Ishikawa (cell line): ENCODE results near the gene MGAT4D.

Source experiments
- CEBPB ChIP-seq: IDR thresholded peaks from 2 replicates; pipeline ENCODE4 v1.6.1; 2012
- EGR1 ChIP-seq: IDR thresholded peaks from 2 replicates; pipeline ENCODE4 v1.6.1; 2012
- EP300 ChIP-seq: IDR thresholded peaks from 2 replicates; pipeline ENCODE4 v1.6.1; 2012; ENCODE audit warnings: borderline replicate concordance
- FOXM1 ChIP-seq: IDR thresholded peaks from 2 replicates; pipeline ENCODE4 v1.6.1; 2012; ENCODE audit warnings: low read depth, borderline replicate concordance
- MAX ChIP-seq: IDR thresholded peaks from 2 replicates; pipeline ENCODE4 v1.6.1; 2012
- NFIC ChIP-seq: IDR thresholded peaks from 2 replicates; pipeline ENCODE4 v1.6.1; 2012
- RAD21 ChIP-seq: IDR thresholded peaks from 2 replicates; pipeline ENCODE4 v1.6.1; 2012; ENCODE audit warnings: low read depth
- REST ChIP-seq: IDR thresholded peaks from 2 replicates; pipeline ENCODE4 v1.6.1; 2012; ENCODE audit warnings: low read depth, mild to moderate bottlenecking
- TAF1 ChIP-seq: IDR thresholded peaks from 2 replicates; pipeline ENCODE4 v1.6.1; 2012; ENCODE audit warnings: low read depth, mild to moderate bottlenecking
- TCF12 ChIP-seq: IDR thresholded peaks from 2 replicates; pipeline ENCODE4 v1.6.1; 2012; ENCODE audit warnings: low read depth
- TEAD4 ChIP-seq: IDR thresholded peaks from 2 replicates; pipeline ENCODE4 v1.6.1; 2012
- ZBTB7A ChIP-seq: IDR thresholded peaks from 2 replicates; pipeline ENCODE4 v1.6.1; 2012; ENCODE audit warnings: low read depth

GRCh38 chr4:140504261-140504660 is 6.2 kb upstream of the MGAT4D start:
- TF ChIP-seq REST (no peak), EP300 (no peak), EGR1 (no peak), ZBTB7A (no peak), RAD21 (no peak), TEAD4 (no peak), MAX (no peak), NFIC (no peak), TAF1 (no peak), CEBPB (no peak), TCF12 (no peak), FOXM1 (no peak)
